HCT116 (cell line): ENCODE measurements around the gene INTS3.
A peak's percentile ranks its signal among the peaks of the same experiment; 100 is the strongest.

ENCODE experiments used
- CEBPB ChIP-seq: IDR thresholded peaks from 2 replicates; pipeline ENCODE4 v1.6.1; 2012; ENCODE audit warnings: low read depth
- CTCF ChIP-seq, 3 experiments: fragments of 200-600 bp in 1 of 3; sonication (generic) in 1 of 3; IDR thresholded peaks in 2 of 3; conservative IDR thresholded peaks in 1 of 3; 2 replicates each; pipeline ENCODE4 v1.5.1; 2012 to 2017; ENCODE audit warnings: low read depth in 2 of 3, low read length in 2 of 3, antibody characterized with exemption in 1 of 3, borderline replicate concordance in 1 of 3, control low read depth in 1 of 3, mild to moderate bottlenecking in 1 of 3, mixed read lengths in 1 of 3, mixed run types in 1 of 3, moderate library complexity in 1 of 3; ENCODE audit not compliant: insufficient read depth in 1 of 3
- ELF1 ChIP-seq: IDR thresholded peaks from 2 replicates; pipeline ENCODE4 v1.6.1; 2012; ENCODE audit warnings: low read depth, borderline replicate concordance
- EZH2 ChIP-seq: fragments of 200-600 bp; sonication (generic); IDR thresholded peaks from 2 replicates; pipeline ENCODE4 v1.6.1; 2017; ENCODE audit warnings: antibody characterized with exemption, mixed run types
- EZH2phosphoT487 ChIP-seq: fragments of 200-600 bp; IDR thresholded peaks from 2 replicates; pipeline ENCODE4 v1.6.1; 2018; ENCODE audit warnings: antibody characterized with exemption, borderline replicate concordance
- JUND ChIP-seq: IDR thresholded peaks from 2 replicates; pipeline ENCODE4 v1.6.1; 2012
- MAX ChIP-seq: IDR thresholded peaks from 2 replicates; pipeline ENCODE4 v1.6.1; 2012
- POLR2A ChIP-seq: IDR thresholded peaks from 2 replicates; pipeline ENCODE4 v1.7.0; 2011; ENCODE audit warnings: borderline replicate concordance; ENCODE audit not compliant: insufficient read depth, insufficient read length; ENCODE audit errors: extremely low read depth
- POLR2AphosphoS5 ChIP-seq: IDR thresholded peaks from 2 replicates; pipeline ENCODE4 v1.6.1; 2011; ENCODE audit warnings: mild to moderate bottlenecking, low read depth, low read length, moderate library complexity
- RAD21 ChIP-seq: IDR thresholded peaks from 2 replicates; pipeline ENCODE4 v1.6.1; 2012; ENCODE audit warnings: low read depth, mild to moderate bottlenecking
- TCF7L2 ChIP-seq: IDR thresholded peaks from 2 replicates; pipeline ENCODE4 v1.7.0; 2011; ENCODE audit warnings: borderline replicate concordance, inconsistent platforms; ENCODE audit not compliant: insufficient read depth, insufficient read length; ENCODE audit errors: extremely low read depth
- ZBTB33 ChIP-seq: IDR thresholded peaks from 2 replicates; pipeline ENCODE4 v1.6.1; 2011; ENCODE audit warnings: mild to moderate bottlenecking, low read length, moderate library complexity; ENCODE audit not compliant: insufficient replicate concordance; ENCODE audit errors: extremely low read depth

GRCh38 chr1:153775458-153776327 is 47.8 kb downstream of the INTS3 start:
- TF ChIP-seq POLR2AphosphoS5, result peak; percentile 87
- no peak; a peak in 1 of 6 replicates for TF ChIP-seq CTCF (IDR thresholded peaks at IDR 0.05 in 2 of 3, conservative IDR thresholded peaks at IDR 0.05 in 1 of 3; ENCODE audit: borderline replicate concordance in 1 of 3, insufficient read depth in 1 of 3, low read depth in 2 of 3, low read length in 2 of 3)
- TF ChIP-seq EZH2phosphoT487, result no peak
- TF ChIP-seq EZH2, result no peak
- TF ChIP-seq RAD21, result no peak
- peak; percentile 47 for TF ChIP-seq POLR2A
- TF ChIP-seq ZBTB33, result no peak
- no peak for TF ChIP-seq CEBPB
- no peak for TF ChIP-seq JUND
- no peak for TF ChIP-seq ELF1
- peak; percentile 60 for TF ChIP-seq MAX
- peak; percentile 78 for TF ChIP-seq TCF7L2
